HFFc6 (cell line): Measurements from ENCODE around the gene STIP1. TPM values are rescaled to one million over a fixed set of nuclear protein-coding genes. Genes with fewer than 3 reads are reported as not detected.

Experiments
- DNase-seq: peaks from one replicate; pipeline ENCODE4 v3.0.0-alpha.2; 2018
- H3K27ac Mint-ChIP-seq: 2 replicates; pipeline ENCODE4 v1.8.0; 2020; ENCODE audit warnings: mild to moderate bottlenecking, mixed read lengths
- H3K27me3 Mint-ChIP-seq: 2 replicates; pipeline ENCODE4 v1.8.0; 2021; ENCODE audit warnings: mild to moderate bottlenecking, moderate library complexity, mixed read lengths; ENCODE audit not compliant: insufficient read depth
- H3K36me3 Mint-ChIP-seq: 2 replicates; pipeline ENCODE4 v1.8.0; 2021; ENCODE audit warnings: low read depth, mixed read lengths
- H3K4me1 Mint-ChIP-seq: 2 replicates; pipeline ENCODE4 v1.8.0; 2020; ENCODE audit warnings: low read depth, mixed read lengths
- H3K4me3 Mint-ChIP-seq: 2 replicates; pipeline ENCODE4 v1.8.0; 2020; ENCODE audit warnings: mild to moderate bottlenecking, moderate library complexity, mixed read lengths
- H3K9me3 Mint-ChIP-seq: 2 replicates; pipeline ENCODE4 v1.8.0; 2020; ENCODE audit warnings: mild to moderate bottlenecking, mixed read lengths
- total RNA-seq, 6 experiments: library from RNA; stranded (reverse); fragmentation: NEBNext Ultra II Directional; extraction: Animal tissue kit (Norgen Biotek cat#: 25700); gene quantifications; 2 replicates in 1 of 6; 3 replicates in 5 of 6; pipeline ENCODE4 v1.2.3, GENCODE V29; 2021
- TF ChIP-seq, protein P1 (sequence below): fragments of 200-600 bp; sonication (generic); IDR thresholded peaks from 2 replicates; pipeline ENCODE4 v1.5.0; 2021; ENCODE audit warnings: antibody characterized with exemption, mild to moderate bottlenecking

The STIP1 gene
- total RNA-seq, 6 experiments from 2014 or later, result 203 to 259 (median 210) TPM

DNA sequence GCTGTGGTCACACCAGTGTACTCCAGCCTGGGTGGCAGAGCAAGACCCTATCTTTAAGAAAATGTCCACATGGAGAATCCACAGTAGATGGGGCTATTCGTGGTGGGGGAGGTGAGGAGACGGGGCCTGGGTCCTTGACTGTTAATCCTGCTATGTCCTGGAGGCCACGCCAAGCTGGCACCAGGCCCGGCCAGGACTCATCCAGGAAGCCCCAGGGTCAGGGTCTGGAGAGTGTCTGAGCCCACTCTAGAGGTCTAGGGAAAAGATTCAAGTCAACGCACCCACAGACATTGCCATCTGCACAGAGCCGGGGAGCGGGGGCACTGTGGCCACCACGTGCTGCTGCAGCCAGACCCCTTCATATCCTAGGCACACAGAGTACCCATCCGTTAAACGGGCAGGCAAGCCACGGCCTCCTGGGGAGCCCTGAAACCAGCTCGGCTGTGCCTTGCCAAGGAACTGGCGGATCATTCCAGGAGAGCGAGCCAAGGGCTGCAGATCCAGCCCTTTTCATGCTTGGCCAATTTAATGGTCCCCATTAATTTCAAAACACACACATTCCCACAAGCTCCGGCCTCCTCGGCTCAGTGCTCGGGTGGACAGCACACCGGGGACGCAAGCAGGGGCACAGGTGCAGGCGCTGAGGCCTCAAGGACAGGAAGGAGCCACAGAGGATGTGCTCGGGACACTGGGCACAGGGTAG is 44.7 kb upstream of the STIP1 start:
- TF ChIP-seq, protein P1, sequence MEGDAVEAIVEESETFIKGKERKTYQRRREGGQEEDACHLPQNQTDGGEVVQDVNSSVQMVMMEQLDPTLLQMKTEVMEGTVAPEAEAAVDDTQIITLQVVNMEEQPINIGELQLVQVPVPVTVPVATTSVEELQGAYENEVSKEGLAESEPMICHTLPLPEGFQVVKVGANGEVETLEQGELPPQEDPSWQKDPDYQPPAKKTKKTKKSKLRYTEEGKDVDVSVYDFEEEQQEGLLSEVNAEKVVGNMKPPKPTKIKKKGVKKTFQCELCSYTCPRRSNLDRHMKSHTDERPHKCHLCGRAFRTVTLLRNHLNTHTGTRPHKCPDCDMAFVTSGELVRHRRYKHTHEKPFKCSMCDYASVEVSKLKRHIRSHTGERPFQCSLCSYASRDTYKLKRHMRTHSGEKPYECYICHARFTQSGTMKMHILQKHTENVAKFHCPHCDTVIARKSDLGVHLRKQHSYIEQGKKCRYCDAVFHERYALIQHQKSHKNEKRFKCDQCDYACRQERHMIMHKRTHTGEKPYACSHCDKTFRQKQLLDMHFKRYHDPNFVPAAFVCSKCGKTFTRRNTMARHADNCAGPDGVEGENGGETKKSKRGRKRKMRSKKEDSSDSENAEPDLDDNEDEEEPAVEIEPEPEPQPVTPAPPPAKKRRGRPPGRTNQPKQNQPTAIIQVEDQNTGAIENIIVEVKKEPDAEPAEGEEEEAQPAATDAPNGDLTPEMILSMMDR, result no peak
- no peaks in the 10 kb centered on the region for H3K36me3 Mint-ChIP-seq
- H3K4me1 Mint-ChIP-seq, result no peaks in the 10 kb centered on the region
- no peaks in the 10 kb centered on the region for H3K27me3 Mint-ChIP-seq
- H3K9me3 Mint-ChIP-seq, result no peaks in the 10 kb centered on the region
- DNase-seq, result no peak
- H3K4me3 Mint-ChIP-seq, result no peak overlapping the region
- no peak overlapping the region for H3K27ac Mint-ChIP-seq

DNA sequence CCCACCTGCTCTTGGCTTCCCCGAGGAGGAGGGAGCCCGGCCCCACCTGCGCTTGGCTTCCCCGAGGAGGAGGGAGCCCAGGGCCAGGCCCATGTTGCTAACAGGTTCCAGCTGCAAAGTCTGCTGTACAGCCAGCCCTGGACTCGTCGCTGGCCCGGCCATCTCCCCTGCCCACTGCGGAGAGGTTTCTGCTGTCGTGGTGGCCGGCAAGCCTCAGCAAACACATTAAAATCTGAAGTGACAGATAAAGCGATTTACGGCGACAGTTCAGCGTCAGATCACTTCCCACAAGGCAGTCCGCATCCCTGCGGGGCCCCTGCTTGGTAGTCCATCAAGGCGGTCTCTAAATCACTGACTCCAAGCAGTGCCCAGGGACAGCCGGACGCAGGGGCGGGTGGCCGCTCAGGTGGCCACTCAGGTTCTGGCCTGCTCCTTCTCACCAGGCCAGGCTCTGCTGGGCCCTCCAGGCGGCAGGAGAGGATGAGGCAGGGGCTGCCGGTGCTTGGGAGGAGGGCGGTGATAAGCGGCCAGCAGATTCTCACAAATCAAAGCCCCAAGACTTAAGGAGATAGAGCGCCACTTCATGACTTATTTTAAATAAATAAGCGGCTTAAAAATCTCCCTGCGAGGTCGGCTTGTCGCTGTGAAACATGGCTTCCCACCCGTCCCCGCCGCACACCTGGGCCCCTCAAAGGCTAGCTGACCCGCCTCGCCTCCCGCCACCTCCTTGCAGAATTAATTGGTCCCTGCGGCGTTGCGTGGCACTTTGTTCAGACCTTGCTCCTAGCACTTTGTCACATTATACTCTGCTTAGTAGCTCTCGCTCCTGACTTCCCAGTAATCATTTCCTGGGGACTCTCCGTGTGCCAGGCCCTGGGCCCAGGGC is 41.1 kb upstream of the STIP1 start:
- Mint-ChIP-seq H3K36me3 (no peaks in the 10 kb centered on the region), H3K4me3 (no peak overlapping the region), H3K4me1 (peaks cover 6% of the 10 kb centered on the region), H3K27ac (no peak overlapping the region), H3K9me3 (no peaks in the 10 kb centered on the region), H3K27me3 (no peaks in the 10 kb centered on the region)
- TF ChIP-seq, protein P1, result no peak
- no peak for DNase-seq

DNA sequence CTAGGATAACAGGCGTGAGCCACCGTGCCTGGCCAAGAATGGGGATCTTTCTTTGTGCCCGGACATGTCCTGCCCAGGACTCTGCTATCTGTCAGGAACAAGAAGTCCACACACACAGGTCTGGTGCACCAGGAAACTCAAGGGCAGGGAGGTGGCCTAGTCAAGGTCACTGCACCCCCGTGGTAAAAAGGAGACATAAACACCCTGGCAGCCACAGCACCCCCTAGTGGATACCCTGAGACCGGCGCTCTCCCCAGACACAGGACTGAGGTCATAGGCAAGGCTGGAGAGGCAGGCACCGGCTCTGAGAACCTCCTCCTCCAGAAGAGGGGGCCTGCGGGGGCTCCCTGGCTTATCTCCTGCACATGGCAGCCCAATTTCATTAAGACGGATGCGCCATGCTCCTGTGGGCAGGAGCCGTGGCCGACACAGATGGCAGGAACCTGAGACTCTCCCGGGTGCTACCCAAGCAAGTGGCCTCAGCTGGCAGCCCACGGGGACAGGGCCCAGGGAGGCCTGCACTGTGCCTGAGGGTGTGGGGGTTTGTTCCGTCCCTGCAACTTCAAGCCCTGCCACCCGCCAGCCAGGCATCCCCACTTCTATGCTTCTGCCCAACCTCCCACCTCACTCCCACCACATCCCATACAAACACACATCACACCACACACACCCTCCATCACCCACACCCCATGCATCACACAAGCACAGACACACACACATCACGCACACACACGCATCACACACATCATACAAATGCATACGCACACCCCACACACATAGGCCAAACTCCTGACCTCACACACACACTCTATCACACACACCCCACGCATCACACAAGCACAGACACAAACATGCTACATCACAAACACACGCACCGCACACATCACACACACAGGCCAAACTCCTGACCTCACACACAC is 39.7 kb upstream of the STIP1 start:
- H3K27me3 Mint-ChIP-seq, result no peaks in the 10 kb centered on the region
- peak; percentile 23 for DNase-seq
- H3K27ac Mint-ChIP-seq, result no peak overlapping the region
- H3K36me3 Mint-ChIP-seq, result no peaks in the 10 kb centered on the region
- TF ChIP-seq, protein P1, result peak; percentile 95
- peaks cover 6% of the 10 kb centered on the region for H3K4me1 Mint-ChIP-seq
- no peaks in the 10 kb centered on the region for H3K9me3 Mint-ChIP-seq
- H3K4me3 Mint-ChIP-seq, result no peak overlapping the region

DNA sequence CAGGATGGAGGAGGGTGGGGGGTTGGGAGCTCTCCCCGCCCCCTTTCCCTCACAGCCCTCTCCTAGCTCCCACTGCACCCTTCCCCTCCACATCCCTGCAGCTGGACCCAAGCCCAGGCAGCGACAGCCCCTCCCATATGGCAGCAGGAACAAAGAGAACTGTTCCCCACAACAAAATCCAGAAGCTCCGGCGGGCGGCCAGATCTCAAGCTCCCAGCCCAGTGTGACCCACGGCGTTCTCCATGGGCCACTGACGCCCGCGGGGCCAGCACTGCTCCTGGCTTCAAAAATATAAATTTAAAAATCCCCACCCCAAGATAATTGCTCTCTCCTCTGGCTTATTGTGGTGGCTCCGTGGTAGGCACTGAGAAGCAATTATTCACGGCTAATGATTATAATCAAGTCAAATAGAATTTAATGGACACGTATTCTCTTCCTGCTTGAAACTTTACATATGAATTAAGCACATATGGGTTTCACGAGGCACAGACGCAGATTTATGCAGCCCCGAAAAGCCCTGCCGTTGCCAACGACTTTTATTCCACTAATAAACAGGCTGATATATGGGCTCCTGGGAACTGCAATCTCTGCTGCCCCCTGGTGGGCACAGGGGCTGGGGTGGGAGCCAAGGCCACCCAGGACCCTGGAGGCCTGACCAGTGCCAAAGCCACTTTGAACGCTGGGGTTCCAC is 37.6 kb upstream of the STIP1 start:
- H3K27ac Mint-ChIP-seq, result no peak overlapping the region
- H3K4me3 Mint-ChIP-seq, result peak overlapping the region; percentile 66
- no peaks in the 10 kb centered on the region for H3K27me3 Mint-ChIP-seq
- H3K9me3 Mint-ChIP-seq, result no peaks in the 10 kb centered on the region
- peaks cover 6% of the 10 kb centered on the region for H3K4me1 Mint-ChIP-seq
- DNase-seq, result peak; percentile 50
- TF ChIP-seq, protein P1, result peak; percentile 99
- H3K36me3 Mint-ChIP-seq, result no peaks in the 10 kb centered on the region
